GM19238 (cell line): Measurements from ENCODE around the gene ARHGAP31.
"Not testable (repeated sequence)": the region's sequence is repeated elsewhere in the genome, so short reads cannot be mapped to it uniquely, and the experiment has no call there.

Experiments used
- DNase-seq: peaks from one replicate; pipeline ENCODE4 v3.0.0; 2011; ENCODE audit warnings: low spot score; ENCODE audit not compliant: insufficient read length

Gene ARHGAP31

DNA sequence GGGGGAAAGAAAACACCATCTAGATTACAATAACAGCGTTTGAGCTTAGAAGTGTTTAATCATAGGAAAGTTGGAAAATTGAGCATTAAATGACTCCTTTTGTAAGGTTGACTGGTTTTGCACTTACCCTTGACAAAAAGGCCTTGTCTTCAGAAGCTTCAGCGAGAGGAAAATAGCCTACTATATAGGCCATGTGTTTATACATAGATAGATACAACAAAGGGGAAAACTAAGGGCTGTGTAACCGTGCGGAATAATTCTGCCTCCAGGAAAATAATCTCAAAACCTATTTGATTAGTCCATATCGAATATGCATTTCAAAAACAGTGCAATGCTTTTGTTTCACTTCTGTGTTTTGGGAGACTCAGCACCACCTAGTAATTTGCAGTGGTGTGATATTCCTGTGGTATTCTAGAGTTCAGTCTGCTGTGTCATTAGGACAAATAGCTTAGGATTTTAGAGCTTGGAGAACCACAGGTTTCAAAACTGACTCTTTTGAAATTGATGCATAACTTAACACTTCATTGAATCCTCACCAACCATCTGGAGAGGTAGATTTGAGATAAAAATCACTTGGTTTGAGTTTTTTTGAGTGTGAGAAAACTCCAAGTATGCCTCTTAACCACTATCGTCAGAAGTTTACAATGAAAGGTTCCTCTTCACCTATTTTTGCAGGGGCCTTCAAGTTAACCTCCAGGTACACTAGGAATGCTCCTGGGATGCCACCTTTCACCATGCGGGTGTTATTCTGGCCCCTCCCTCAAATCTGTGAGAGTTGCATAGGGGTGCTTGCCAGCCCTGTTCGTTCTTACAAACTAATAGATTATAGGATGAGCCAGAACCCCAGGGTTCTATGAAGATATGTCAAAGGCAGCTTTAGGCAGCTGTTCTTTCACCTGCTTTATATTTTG lies 1.9 kb downstream of the ARHGAP31 start:
- no peak for DNase-seq

DNA sequence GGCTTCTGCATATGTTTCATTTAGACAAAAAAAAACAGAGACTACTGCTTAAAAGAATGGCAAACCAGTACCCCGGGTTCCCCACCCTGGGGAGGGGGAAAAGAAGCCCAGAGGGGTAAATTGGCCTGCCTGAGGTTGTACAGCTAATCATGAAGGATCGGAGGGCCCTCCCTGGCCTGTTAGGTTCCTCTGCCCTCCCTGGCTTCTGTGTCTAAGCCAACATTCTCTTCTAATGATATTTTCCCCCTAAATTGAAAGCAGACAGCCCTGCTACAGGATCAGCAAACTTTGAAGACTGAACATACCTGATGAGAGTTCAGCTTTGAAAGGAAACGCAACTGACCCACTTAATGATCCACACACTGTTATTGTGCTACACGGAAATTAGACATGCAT lies 2.5 kb downstream of the ARHGAP31 start:
- no peak for DNase-seq

DNA sequence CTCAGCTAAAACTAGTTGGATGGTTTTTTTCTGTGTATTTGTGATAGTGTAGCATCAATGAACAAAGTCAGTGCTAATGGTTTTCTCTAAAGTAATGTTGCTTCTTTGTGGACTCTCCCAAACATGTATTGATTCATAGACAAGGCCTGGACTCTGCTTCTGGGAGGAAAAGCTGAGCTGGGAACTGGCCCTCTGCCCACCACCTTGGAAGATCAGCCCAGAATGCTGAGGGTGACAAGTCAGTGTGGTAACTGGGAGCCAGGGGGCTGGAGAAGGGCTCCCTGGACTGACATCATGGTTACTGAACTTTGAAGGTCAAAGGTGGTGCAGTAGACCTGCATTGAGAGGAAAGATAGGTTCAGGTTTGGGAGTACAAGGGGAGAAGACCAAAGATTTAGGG lies 3.0 kb downstream of the ARHGAP31 start:
- DNase-seq = no peak

DNA sequence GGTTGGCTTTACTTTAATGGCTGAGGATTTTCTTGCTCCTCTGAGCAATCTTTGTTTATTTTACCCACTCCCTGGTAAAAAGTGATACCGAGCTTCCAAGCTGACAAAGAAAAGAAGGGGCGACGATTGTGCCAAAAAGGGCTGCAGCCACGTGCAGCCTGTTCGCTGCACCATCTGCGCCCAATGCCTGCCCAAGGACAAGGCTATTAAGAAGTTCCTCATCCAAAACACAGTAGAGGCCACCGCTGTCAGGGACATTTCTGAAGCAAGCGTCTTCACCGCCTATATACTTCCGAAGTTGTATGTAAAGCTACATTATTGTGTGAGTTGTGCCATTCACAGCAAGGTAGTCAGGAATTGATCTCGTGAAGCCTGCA lies 4.4 kb downstream of the ARHGAP31 start:
- no peak for DNase-seq

DNA sequence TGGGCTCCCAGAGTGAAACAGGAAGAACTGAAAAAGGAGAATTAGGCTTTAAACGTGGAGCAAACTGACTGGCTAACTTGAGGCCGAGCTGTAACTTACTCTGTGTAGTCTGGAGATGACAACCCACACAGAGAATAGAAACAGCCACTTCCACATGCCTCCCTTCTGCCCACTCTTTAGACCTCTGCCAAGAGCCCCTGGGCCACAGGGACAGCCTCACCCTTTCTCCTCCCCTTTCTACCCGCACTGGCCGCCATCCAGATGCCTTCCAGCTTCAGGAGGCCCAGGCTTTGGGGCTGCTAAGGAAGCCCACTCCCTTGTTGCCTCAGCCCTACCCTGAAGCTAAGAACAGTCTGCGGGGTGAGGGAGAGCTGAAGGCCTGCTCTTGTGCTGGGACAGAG lies 6.8 kb downstream of the ARHGAP31 start:
- no peak for DNase-seq

DNA sequence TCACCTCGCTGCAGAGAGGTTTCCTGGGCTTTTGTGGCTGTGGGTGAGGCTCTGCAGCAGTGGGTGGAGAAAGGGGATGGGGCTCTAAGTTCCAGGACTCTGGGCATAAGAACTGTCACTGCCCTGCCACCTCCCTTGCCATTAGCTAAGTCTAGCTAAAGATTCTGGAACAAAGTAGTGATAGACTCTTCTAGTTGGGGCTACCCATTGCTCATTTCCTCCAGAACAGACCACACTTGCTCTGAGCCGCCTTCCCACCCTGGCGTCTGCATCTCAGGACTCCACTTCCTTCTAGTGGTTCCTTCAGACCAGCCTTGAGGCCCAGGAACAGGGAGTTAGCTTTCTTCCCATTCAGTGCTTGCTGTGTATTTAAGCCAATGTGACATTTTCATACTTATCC lies 7.5 kb downstream of the ARHGAP31 start:
- no peak for DNase-seq

DNA sequence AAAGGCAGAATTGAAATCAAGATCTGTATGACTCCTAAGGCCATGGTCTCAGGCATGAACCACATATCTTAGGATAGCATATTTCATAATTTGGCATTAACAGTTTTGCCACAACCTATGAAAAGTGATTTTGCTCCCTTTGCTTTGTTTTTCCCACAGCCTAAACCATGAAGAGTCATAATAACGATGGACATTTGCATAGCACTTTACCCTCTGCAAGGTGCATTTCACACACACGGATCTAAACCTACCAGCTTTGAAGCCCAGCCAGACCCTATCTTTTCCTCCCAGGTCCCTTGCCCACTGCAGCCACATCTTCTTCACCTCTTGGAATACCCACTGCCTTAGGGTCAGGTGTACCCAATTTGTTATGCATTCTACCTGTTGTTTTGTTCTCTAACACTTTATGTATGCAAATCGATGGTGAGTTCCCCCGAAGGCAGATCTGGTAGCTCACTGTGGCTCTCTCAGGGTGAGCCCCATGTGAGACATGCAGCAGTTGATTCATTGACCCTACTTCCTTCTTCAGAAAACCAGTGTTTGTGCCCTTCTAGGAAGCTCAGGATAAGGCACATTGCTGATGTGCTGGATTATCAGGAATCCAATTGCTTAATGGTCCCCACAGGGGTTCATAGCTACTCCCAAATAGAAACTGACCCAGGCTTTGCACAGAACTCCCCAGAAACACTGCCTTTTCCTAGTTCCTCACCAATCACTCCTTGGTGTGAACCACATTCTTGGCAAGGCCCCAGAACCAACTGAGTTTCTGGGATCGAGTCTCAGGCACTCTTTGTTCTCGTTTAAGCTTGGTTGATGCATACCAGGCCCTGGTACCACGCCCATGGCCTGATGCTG lies 8.7 kb downstream of the ARHGAP31 start:
- DNase-seq = peak; percentile 27

DNA sequence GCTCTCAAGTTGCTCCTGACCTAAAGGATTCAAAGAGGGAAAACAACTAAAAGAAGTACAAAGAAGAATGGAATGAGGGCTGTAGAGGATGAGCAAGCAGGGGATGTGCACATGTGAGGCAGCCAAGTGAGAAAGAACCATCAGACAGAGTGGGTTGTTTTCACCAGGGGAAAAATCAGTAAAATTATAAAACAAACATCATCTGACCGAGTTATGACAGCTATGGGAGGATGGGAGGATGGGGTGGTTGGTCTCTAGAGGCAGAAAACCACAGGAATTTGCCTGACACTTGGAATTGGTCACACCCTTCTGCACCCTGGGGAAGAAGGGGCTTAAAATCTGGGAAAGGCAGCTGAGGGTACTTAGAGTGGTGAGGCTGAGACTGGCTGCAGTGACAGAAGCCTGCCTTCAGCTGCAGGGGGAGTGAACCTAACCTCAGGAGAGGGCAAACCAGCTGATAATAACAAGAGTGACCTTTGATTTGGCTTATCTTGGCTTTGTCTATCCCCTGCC lies 10.1 kb downstream of the ARHGAP31 start:
- DNase-seq = no peak

DNA sequence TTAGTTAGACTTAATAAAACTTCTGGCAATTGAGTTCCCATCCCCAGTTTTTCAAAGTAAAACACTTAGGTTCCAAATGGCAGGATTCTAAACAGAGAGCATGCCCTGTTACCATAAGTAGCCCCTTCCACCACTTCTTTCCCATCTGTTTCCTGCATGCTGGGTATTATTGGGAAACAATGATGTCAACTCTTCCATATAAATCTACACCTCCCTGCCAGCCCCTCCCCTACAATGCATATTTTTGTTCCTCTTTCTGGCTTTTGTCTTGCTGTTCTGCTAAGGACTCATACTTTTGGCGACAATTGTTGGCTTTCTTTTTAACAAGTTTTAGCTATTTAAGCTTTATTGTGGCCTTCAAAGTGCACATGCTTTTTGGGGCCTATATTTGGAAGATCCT lies 11.1 kb downstream of the ARHGAP31 start:
- no peak for DNase-seq

DNA sequence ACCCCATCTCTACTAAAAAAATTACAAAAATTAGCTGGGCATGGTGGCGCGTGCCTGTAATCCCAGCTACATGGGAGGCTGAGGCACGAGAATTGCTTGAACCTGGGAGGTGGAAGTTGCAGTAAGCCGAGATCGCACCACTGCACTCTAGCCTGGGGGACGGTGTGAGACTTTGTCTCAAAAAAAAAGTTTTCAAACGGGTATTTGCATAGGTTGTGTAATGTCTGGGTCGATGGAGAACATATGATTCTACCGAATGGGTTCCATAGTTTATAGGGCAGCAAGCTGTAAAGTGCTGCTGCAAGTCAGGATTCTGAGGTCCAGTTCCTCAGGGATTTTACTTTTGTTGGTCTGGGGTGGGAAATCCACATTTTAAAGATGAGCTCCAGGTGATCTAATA lies 12.2 kb downstream of the ARHGAP31 start:
- not testable (repeated sequence) for DNase-seq

DNA sequence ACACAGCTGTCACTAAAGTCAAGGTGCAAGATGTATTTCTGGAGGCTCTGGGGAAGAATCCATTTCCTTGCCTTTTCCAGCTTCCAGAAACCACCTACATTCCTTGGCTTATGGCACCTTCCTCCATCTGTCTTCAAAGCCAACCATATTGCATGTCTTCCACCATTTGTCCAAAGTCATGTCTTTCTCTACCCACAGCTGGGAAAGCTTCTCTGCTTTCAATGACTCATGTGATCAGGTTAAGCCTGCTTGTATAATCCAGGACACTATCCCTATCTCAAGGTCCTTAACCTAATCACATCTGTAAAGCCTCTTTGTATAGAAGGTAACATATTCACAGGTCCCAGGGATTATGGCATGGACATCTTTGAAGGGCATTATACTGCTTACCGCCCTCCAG lies 14.2 kb downstream of the ARHGAP31 start:
- no peak for DNase-seq

DNA sequence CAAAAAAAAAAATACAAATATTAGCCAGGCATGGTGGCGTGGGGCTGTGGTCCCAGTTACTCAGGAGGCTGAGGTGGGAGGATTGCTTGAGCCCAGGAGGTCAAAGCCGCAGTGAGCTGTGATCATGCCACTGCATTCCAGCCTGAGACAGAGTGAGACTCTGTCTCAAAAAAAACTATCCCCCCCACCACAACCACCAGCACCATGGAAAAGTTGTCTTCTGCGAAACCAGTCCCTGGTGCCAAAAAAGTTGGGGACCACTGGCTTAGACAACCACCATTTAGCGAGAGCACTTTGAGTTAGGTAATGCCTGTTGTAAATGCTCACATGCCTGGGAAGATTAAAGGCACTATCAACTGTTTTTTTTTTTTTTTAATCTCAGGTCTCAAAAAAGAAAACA lies 15.4 kb downstream of the ARHGAP31 start:
- no peak for DNase-seq

DNA sequence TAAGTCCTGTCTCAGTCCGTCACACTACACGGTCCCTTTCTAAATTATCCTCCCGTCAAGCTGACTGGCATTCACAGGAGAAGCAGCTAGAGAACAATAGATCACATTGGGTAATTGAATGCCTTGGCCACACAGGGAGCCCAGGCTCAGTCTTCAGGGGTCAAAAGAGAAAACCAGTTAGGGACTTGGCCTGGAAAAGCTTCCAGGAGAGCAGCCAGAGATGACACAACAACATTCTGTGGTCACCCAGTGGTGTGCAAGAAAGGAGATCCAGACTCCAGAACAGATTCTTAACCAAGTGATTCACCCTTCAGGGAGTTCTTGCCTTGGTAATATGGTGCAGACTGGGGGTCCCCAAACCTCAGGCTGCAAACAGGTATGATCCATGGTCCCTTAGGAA lies 15.9 kb downstream of the ARHGAP31 start:
- DNase-seq = no peak

DNA sequence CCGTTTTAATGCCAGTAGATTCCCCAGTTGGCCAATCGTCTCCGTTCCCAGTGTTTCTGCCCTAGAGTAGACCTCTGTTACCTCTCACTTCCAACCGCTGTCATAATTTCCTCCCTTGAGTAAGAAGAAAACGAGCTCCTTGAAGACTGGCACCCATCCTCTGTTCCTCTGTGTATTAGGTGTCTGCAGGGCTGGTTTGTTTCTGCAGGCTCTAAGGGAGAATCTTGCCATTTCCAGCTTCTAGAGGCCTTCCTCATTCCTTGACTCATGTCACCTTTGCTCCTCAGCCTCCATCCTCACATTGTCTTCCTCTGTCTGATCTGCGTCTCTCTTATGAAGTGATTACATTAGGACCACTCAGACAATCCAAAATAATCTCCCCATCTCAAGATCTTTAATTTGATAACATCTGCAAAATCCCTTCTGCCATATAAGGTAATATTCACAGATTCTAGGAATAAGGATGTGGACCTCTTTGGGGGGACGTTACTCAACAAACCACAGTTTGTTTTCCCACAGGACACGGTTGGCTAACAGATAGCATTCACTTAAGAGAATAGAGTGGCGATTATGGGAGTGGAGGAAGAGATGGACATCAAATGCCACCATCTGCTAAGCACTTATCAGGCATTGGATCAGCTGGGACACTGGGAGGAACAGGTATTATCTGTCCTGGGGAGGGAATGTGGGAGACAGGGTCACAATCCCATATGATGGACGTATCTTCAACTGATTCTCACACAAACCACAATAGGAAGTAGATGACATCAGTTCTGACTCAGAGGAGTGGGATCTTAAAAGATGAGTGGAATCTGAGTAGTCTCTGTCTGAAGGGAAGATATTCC lies 17.1 kb downstream of the ARHGAP31 start:
- no peak for DNase-seq

DNA sequence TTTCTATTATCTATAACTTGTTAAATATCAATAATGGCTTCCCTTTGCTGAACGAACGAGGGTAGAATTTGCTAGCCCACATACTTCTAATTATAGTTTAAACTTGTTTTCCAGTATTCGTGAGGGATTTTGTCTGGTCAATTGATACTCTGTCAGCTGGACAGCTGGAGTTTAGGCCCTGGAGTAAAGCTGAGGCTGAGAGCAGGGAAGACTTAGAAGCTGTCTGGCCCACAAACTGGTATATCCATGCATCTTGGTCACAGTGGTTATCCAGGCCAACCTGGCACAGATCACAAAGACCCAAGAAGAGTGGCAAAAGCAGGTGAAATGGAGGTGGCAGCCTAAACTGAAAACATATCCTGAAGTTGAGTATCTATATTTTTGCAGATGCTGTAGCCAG lies 19.3 kb downstream of the ARHGAP31 start:
- DNase-seq = no peak

DNA sequence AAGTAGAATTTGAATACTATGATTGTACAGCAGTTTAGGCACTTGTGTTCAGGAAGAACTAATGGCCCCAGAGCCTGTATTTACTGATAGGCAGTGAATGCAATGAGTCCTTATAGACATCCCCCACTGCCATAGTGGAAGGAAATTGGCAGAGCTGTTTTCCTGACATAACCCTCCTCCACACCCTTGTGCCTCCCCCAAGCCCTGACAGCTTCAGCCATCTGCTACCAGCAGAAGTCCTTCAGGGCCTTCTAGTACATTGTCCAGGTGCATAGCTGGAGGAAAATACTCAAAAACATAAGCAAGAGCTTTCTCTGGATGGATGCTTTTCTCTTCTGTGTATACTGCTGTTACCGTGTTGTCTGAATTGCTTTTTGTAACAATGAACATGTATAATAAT lies 20.6 kb downstream of the ARHGAP31 start:
- no peak for DNase-seq

DNA sequence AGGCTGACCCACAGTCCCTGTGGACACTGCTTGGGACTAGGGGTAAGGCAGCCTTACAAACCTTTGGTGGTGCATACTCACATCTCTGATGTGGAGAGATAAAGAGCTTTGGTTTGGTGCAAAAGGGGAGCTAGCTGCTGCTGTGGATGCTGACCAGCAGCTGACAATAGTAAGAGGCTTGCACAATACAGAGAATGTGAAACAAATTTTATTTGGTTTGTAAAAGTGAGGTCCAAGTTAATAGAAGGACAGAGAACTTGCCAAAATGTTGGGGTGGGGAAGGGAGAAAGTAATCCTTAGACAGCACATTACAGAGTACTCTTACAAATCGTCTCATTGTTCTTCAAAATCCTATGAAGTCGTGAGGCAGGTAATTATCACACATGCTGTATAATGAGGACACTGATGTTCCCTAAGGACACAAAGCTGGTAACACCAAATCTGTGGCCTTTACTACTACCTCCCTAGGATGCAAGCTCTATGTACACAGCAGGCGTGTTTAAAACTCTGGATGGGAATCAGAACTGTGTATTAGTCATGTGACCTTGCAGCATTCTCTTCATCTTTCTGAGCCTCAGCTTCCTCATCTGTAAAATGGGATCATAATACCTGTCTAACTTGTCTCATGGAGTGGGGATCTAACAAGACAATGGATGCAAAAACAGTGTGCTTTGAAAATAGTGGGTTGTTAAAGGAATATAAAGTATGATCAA lies 21.6 kb downstream of the ARHGAP31 start:
- no peak for DNase-seq

DNA sequence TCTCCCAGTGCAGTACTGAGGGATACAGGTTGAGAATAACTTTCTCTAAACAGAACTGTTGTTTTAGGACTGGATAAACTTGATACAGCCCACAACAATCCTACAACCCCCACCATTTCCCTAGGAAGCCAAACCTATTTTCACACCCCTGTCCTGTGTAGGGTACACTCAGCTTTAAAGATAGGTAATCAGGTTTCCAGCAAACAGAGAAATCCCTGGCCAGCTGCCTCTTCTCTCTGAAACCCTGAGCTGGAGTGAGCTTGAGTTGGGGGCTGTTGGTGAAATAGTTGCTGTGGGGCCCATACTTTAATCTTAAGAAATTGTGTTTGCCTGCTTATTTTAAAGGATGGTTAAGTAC lies 22.1 kb downstream of the ARHGAP31 start:
- no peak for DNase-seq

DNA sequence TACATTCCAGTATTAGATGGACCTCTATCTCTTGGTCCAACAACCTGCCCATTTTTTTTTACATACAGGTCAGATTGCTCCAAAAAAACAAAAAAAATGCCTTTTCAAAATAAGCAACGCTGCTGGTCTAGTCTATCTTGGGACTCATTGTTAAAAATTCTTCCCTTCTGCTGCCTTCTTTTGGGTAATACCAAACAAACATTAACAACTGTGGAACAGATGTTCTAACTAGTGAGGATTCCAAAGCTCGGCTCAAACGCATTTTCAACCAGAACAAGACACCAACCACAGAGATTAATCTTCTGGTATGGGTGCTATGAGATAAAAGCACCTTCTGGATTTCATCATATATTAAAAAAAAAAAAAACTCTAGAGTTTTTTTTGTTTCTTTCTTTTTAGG lies 24.7 kb downstream of the ARHGAP31 start:
- DNase-seq = no peak

DNA sequence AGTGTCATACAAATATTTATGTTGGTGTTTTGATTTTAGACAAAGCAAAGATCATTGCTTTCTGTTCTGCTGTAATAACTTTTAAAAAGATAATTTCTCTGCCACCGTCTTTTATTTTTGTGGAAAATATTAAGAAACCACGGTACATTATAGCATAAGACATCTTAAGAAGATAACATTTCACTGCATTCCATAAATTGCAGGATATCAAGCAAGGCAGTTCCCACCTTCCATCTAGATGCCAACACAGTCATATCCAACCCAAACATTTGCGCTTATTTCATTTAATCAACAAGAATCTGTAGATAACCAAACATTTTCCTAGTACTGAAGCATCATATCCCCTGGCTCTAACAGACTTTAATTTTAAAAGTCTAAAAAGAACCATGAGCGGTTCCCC lies 25.1 kb downstream of the ARHGAP31 start:
- no peak for DNase-seq

DNA sequence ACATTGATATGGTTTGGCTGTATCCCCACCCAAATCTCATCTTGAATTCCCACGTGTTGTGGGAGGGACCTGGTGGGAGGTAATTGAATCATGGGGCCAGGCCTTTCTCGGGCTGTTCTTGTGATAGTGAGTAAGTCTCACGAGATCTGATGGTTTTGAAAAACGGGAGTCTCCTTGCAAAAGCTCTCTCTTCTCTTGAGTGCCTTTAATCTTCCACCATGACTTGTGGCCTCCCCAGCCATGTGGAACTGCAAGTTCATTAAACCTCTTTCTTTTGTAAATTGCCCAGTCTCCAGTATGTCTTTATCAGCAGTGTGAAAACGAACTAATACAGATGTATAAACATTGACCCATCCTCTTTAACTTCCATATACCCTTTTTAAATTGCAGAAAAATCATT lies 26.6 kb downstream of the ARHGAP31 start:
- not testable (repeated sequence) for DNase-seq
